Astrocyte (in vitro differentiated cells and primary cell): ENCODE data around the gene THSD8. TPM values are rescaled to one million over a fixed set of nuclear protein-coding genes. Genes with fewer than 3 reads are reported as not detected.

ENCODE experiments used
- DNase-seq: peaks from one replicate; pipeline ENCODE4 v3.0.0-alpha.2; 2010; ENCODE audit warnings: low read depth
- FAIRE-seq: peaks from 2 replicates; lab custom pipeline; 2011; peaks lifted over from hg19 to GRCh38; lab: Jason Lieb, UNC
- H2AFZ ChIP-seq: 2 replicates; pipeline ENCODE4 v1.6.0; 2012; ENCODE audit warnings: low read depth, low read length, inconsistent platforms
- H3K27ac ChIP-seq: 2 replicates; pipeline ENCODE4 v1.5.1; 2011; ENCODE audit warnings: low read depth, low read length, inconsistent platforms
- H3K27me3 ChIP-seq: 2 replicates; pipeline ENCODE4 v1.6.0; 2011; ENCODE audit warnings: low read length, inconsistent platforms; ENCODE audit not compliant: insufficient read depth
- H3K36me3 ChIP-seq: 2 replicates; pipeline ENCODE4 v1.5.1; 2011; ENCODE audit warnings: low read length, inconsistent platforms; ENCODE audit not compliant: insufficient read depth
- H3K4me1 ChIP-seq: 2 replicates; pipeline ENCODE4 v1.5.1; 2011; ENCODE audit warnings: low read length, inconsistent platforms; ENCODE audit not compliant: insufficient read depth
- H3K4me2 ChIP-seq: 2 replicates; pipeline ENCODE4 v1.6.0; 2012; ENCODE audit warnings: low read length, inconsistent platforms
- H3K4me3 ChIP-seq: 2 replicates; pipeline ENCODE4 v1.5.1; 2011; ENCODE audit warnings: low read depth, mild to moderate bottlenecking, low read length, inconsistent platforms; ENCODE audit not compliant: insufficient read depth
- H3K79me2 ChIP-seq: 2 replicates; pipeline ENCODE4 v1.6.0; 2012; ENCODE audit warnings: mild to moderate bottlenecking, low read length, inconsistent platforms; ENCODE audit not compliant: insufficient read depth
- H3K9ac ChIP-seq: 2 replicates; pipeline ENCODE4 v1.6.0; 2012; ENCODE audit warnings: mild to moderate bottlenecking, low read length, inconsistent platforms
- H3K9me3 ChIP-seq: 2 replicates; pipeline ENCODE4 v1.5.1; 2012; ENCODE audit warnings: low read depth, mild to moderate bottlenecking, low read length, inconsistent platforms; ENCODE audit not compliant: insufficient read depth
- H4K20me1 ChIP-seq: 2 replicates; pipeline ENCODE4 v1.6.0; 2012; ENCODE audit warnings: low read length, inconsistent platforms; ENCODE audit not compliant: insufficient read depth
- H3K27ac Mint-ChIP-seq: one replicate; pipeline ENCODE4 v1.8.0; 2021; ENCODE audit warnings: mild to moderate bottlenecking, mixed read lengths; ENCODE audit not compliant: unreplicated experiment
- H3K27me3 Mint-ChIP-seq: one replicate; pipeline ENCODE4 v1.8.0; 2021; ENCODE audit warnings: low read depth, mixed read lengths; ENCODE audit not compliant: unreplicated experiment
- H3K36me3 Mint-ChIP-seq: one replicate; pipeline ENCODE4 v1.8.0; 2021; ENCODE audit warnings: low read depth, mixed read lengths; ENCODE audit not compliant: unreplicated experiment
- H3K4me1 Mint-ChIP-seq: one replicate; pipeline ENCODE4 v1.8.0; 2021; ENCODE audit warnings: low read depth, mixed read lengths; ENCODE audit not compliant: unreplicated experiment
- H3K4me3 Mint-ChIP-seq: one replicate; pipeline ENCODE4 v1.8.0; 2021; ENCODE audit warnings: mild to moderate bottlenecking, moderate library complexity, mixed read lengths; ENCODE audit not compliant: unreplicated experiment
- H3K9me3 Mint-ChIP-seq: one replicate; pipeline ENCODE4 v1.8.0; 2021; ENCODE audit warnings: mild to moderate bottlenecking, mixed read lengths; ENCODE audit not compliant: unreplicated experiment
- CTCF ChIP-seq: IDR thresholded peaks from 2 replicates; pipeline ENCODE4 v1.5.1; 2011; ENCODE audit warnings: low read depth, mild to moderate bottlenecking, inconsistent platforms, low read length, moderate library complexity; ENCODE audit not compliant: insufficient read depth
- EZH2 ChIP-seq: IDR thresholded peaks from 2 replicates; pipeline ENCODE4 v1.6.1; 2012; ENCODE audit warnings: mild to moderate bottlenecking, low read length, inconsistent platforms; ENCODE audit not compliant: insufficient read depth
- total RNA-seq: library from RNA; stranded (reverse); gene quantifications from 2 replicates; pipeline ENCODE4 v1.2.1, GENCODE V29; 2021

THSD8 gene
- total RNA-seq, 1 donor from 2014 or later, result 3.6 TPM

GRCh38 chr19:12778017-12778904 lies 23.6 kb upstream of the THSD8 start:
- Histone ChIP-seq H3K9ac (peak overlapping the region; percentile 84), H3K79me2 (no peaks in the 10 kb centered on the region), H3K4me1 (peaks cover 41% of the 10 kb centered on the region), H3K4me2 (peak overlapping the region; percentile 89), H4K20me1 (no peaks in the 10 kb centered on the region), H3K27me3 (no peaks in the 10 kb centered on the region), H3K4me3 (peak overlapping the region; percentile 68), H3K9me3 (no peaks in the 10 kb centered on the region), H3K36me3 (no peaks in the 10 kb centered on the region), H2AFZ (peak overlapping the region; percentile 88), H3K27ac (peak overlapping the region; percentile 89)
- H3K4me1 Mint-ChIP-seq, result peaks cover 24% of the 10 kb centered on the region
- peaks cover 2% of the 10 kb centered on the region for H3K36me3 Mint-ChIP-seq
- TF ChIP-seq EZH2, result no peak
- TF ChIP-seq CTCF, result no peak
- no peaks in the 10 kb centered on the region for H3K9me3 Mint-ChIP-seq
- peak; percentile 72 for DNase-seq
- H3K4me3 Mint-ChIP-seq, result peak overlapping the region; percentile 85
- no peak for FAIRE-seq
- peak overlapping the region; percentile 95 for H3K27ac Mint-ChIP-seq
- no peaks in the 10 kb centered on the region for H3K27me3 Mint-ChIP-seq

DNA sequence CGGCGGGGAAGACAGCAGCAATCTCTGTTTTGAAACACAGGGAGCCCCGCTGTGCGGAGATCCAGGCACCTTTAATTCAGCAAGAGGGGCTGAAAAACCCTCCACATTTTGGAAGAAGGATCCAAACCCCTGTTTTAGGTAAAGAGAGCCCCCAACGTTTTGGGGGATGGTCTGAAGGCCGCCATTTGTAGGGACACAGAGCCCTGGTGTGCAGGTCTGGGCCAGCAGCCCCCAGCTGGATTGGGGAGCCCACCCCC lies 23.0 kb upstream of the THSD8 start:
- Mint-ChIP-seq H3K27ac (peak overlapping the region; percentile 95), H3K4me3 (peak overlapping the region; percentile 85), H3K36me3 (peaks cover 2% of the 10 kb centered on the region), H3K4me1 (peaks cover 23% of the 10 kb centered on the region), H3K9me3 (no peaks in the 10 kb centered on the region), H3K27me3 (no peaks in the 10 kb centered on the region)
- FAIRE-seq (no peak), DNase-seq (no peak)
- Histone ChIP-seq H2AFZ (peak overlapping the region; percentile 88), H3K9ac (peak overlapping the region; percentile 84), H3K27me3 (no peaks in the 10 kb centered on the region), H4K20me1 (no peaks in the 10 kb centered on the region), H3K36me3 (no peaks in the 10 kb centered on the region), H3K4me1 (peaks cover 47% of the 10 kb centered on the region), H3K9me3 (no peaks in the 10 kb centered on the region), H3K4me2 (peak overlapping the region; percentile 89), H3K27ac (peak overlapping the region; percentile 89), H3K4me3 (peak overlapping the region; percentile 68), H3K79me2 (no peaks in the 10 kb centered on the region)
- TF ChIP-seq CTCF (no peak), EZH2 (no peak)
